Stimulated activated CD8-positive, alpha-beta memory T cell treated with anti-CD3 and anti-CD28 coated beads, Interleukin-4, amount 100 ng/mL, for 1 hour (primary cell): ENCODE results near the gene NOC2L.
"Not testable (repeated sequence)": the region's sequence is repeated elsewhere in the genome, so short reads cannot be mapped to it uniquely, and the experiment has no call there.

ENCODE experiments used
- DNase-seq, 2 donors: peaks; one replicate each; pipeline ENCODE4 v3.0.0-alpha.2; 2020; ENCODE audit warnings: low read depth in 2 of 2, low spot score in 1 of 2

NOC2L gene

GRCh38 chr1:962381-963300 is 3.6 kb upstream of the NOC2L start:
- DNase-seq, result no peak

GRCh38 chr1:961132-961669 is 2.1 kb upstream of the NOC2L start:
- no peak for DNase-seq

- DNase-seq, result peak; percentile 54 to 58
Measured at GRCh38 chr1:960363-961131, 1.5 kb upstream of the NOC2L start, which contains the start of gene KLHL17. TSS of gene KLHL17 (plus strand) at chr1:960584. CDS start at chr1:960694, 110 bp downstream.

- DNase-seq, result no peak
Measured at GRCh38 chr1:959731-960362, 791 bp upstream of the NOC2L start.

- no peak for DNase-seq
Measured at GRCh38 chr1:956636-957035, 2.4 kb downstream of the NOC2L start.

GRCh38 chr1:955474-955873 is 3.6 kb downstream of the NOC2L start:
- no peak for DNase-seq

GRCh38 chr1:954927-955326 is 4.1 kb downstream of the NOC2L start:
- DNase-seq, result no peak

- no peak for DNase-seq
Measured at GRCh38 chr1:953524-954320, 5.3 kb downstream of the NOC2L start.

GRCh38 chr1:952603-953002 is 6.5 kb downstream of the NOC2L start:
- no peak for DNase-seq

GRCh38 chr1:952201-952600 is 6.9 kb downstream of the NOC2L start:
- DNase-seq, result no peak

- DNase-seq, result no peak
Measured at GRCh38 chr1:951364-951763, 7.7 kb downstream of the NOC2L start.

GRCh38 chr1:950881-951280 is 8.2 kb downstream of the NOC2L start:
- no peak for DNase-seq

GRCh38 chr1:950268-950667 is 8.8 kb downstream of the NOC2L start:
- DNase-seq, result no peak

- no peak for DNase-seq
Measured at GRCh38 chr1:947958-948357, 11.1 kb downstream of the NOC2L start.

- DNase-seq, result not testable (repeated sequence)
Measured at GRCh38 chr1:946811-947210, 12.2 kb downstream of the NOC2L start.

GRCh38 chr1:945688-946556 is 13.1 kb downstream of the NOC2L start:
- no peak for DNase-seq

- DNase-seq, result no peak
Measured at GRCh38 chr1:944341-945325, 14.4 kb downstream of the NOC2L start.

- DNase-seq, result no peak
Measured at GRCh38 chr1:943545-944340, 15.3 kb downstream of the NOC2L start.
